Measurements from ENCODE around the gene MS4A10. TPM values are rescaled to one million over a fixed set of nuclear protein-coding genes. Genes with fewer than 3 reads are reported as not detected.

MS4A10 gene
- polyA plus RNA-seq, 1 donor (not counting 4 experiments of a cell fraction or from before 2014, with no cell fraction given): not detected

GRCh38 chr11:60747359-60747873 is 37.7 kb upstream of the MS4A10 start:
- Histone ChIP-seq H3K27ac (ENCODE audit: control insufficient read depth, insufficient read depth, low read length) (no peak overlapping the region), H4K20me1 (ENCODE audit: control insufficient read depth, extremely low read depth, insufficient read depth, low read length) (no peaks in the 10 kb centered on the region), H3K4me1 (ENCODE audit: control insufficient read depth, extremely low read depth, insufficient read depth, low read length) (no peaks in the 10 kb centered on the region), H3K9me1 (ENCODE audit: control insufficient read depth, extremely low read depth, insufficient read depth, low read length) (no peaks in the 10 kb centered on the region), H3K9ac (ENCODE audit: control insufficient read depth, extremely low read depth, insufficient read depth, low read length) (no peak overlapping the region), H3K27me3 (ENCODE audit: control insufficient read depth, extremely low read depth, insufficient read depth, low read length) (no peaks in the 10 kb centered on the region), H3K4me3 (ENCODE audit: control insufficient read depth in 2 of 3, extremely low read depth in 1 of 3, insufficient read depth in 2 of 3, low read depth in 1 of 3, low read length in 3 of 3) (no peak overlapping the region), H3K79me2 (ENCODE audit: control insufficient read depth, insufficient read depth, low read length) (no peaks in the 10 kb centered on the region), H3K36me3 (ENCODE audit: control insufficient read depth in 2 of 2, extremely low read depth in 1 of 2, insufficient read depth in 2 of 2, low read length in 2 of 2) (no peaks in the 10 kb centered on the region), H2AFZ (ENCODE audit: control insufficient read depth, low read length) (no peak overlapping the region), H3K9me3 (ENCODE audit: control insufficient read depth, low read depth, low read length) (peaks cover 5% of the 10 kb centered on the region), H3K4me2 (ENCODE audit: control insufficient read depth, extremely low read depth, insufficient read depth, low read depth, low read length) (no peak overlapping the region)
- FAIRE-seq: no peak
- dilution Hi-C loops (cut with MboI; ENCODE audit: extremely low pct_ligation_motif_present, low sequenced_read_pairs): no loop called here
- no peak for TF ChIP-seq EZH2 (IDR thresholded peaks at IDR 0.05; ENCODE audit: low read length)
- TF ChIP-seq CTCF (optimal IDR thresholded peaks at IDR 0.05 in 1 of 3, IDR thresholded peaks at IDR 0.05 in 1 of 3, conservative IDR thresholded peaks at IDR 0.05 in 1 of 3; ENCODE audit: extremely low read depth in 1 of 3, insufficient read depth in 2 of 3, low read length in 3 of 3): no peak
- DNase-seq (ENCODE audit: low read depth, low spot score): no peak

GRCh38 chr11:60748225-60748624 is 36.9 kb upstream of the MS4A10 start:
- FAIRE-seq (no peak), DNase-seq (ENCODE audit: low read depth, low spot score) (no peak)
- Histone ChIP-seq H3K4me1 (ENCODE audit: control insufficient read depth, extremely low read depth, insufficient read depth, low read length) (no peaks in the 10 kb centered on the region), H3K4me3 (ENCODE audit: control insufficient read depth in 2 of 3, extremely low read depth in 1 of 3, insufficient read depth in 2 of 3, low read depth in 1 of 3, low read length in 3 of 3) (no peak overlapping the region), H3K9me1 (ENCODE audit: control insufficient read depth, extremely low read depth, insufficient read depth, low read length) (no peaks in the 10 kb centered on the region), H3K4me2 (ENCODE audit: control insufficient read depth, extremely low read depth, insufficient read depth, low read depth, low read length) (no peak overlapping the region), H3K27ac (ENCODE audit: control insufficient read depth, insufficient read depth, low read length) (no peak overlapping the region), H4K20me1 (ENCODE audit: control insufficient read depth, extremely low read depth, insufficient read depth, low read length) (no peaks in the 10 kb centered on the region), H3K9me3 (ENCODE audit: control insufficient read depth, low read depth, low read length) (peaks cover 5% of the 10 kb centered on the region), H3K79me2 (ENCODE audit: control insufficient read depth, insufficient read depth, low read length) (no peaks in the 10 kb centered on the region), H2AFZ (ENCODE audit: control insufficient read depth, low read length) (no peak overlapping the region), H3K36me3 (ENCODE audit: control insufficient read depth in 2 of 2, extremely low read depth in 1 of 2, insufficient read depth in 2 of 2, low read length in 2 of 2) (no peaks in the 10 kb centered on the region), H3K9ac (ENCODE audit: control insufficient read depth, extremely low read depth, insufficient read depth, low read length) (no peak overlapping the region), H3K27me3 (ENCODE audit: control insufficient read depth, extremely low read depth, insufficient read depth, low read length) (no peaks in the 10 kb centered on the region)
- TF ChIP-seq CTCF (optimal IDR thresholded peaks at IDR 0.05 in 1 of 3, IDR thresholded peaks at IDR 0.05 in 1 of 3, conservative IDR thresholded peaks at IDR 0.05 in 1 of 3; ENCODE audit: extremely low read depth in 1 of 3, insufficient read depth in 2 of 3, low read length in 3 of 3): no peak
- no peak for TF ChIP-seq EZH2 (IDR thresholded peaks at IDR 0.05; ENCODE audit: low read length)
- dilution Hi-C loops (cut with MboI; ENCODE audit: extremely low pct_ligation_motif_present, low sequenced_read_pairs): no loop called here
